Smooth muscle cell (in vitro differentiated cells): ENCODE data around the gene GABRB3. TPM values are rescaled to one million over a fixed set of nuclear protein-coding genes. Genes with fewer than 3 reads are reported as not detected.

ENCODE experiments used
- DNase-seq: peaks from one replicate; lab custom pipeline; 2025; ENCODE audit not compliant: unreplicated experiment; lab: John Stamatoyannopoulos, UW
- H2AFZ ChIP-seq: fragments of 200-600 bp; sonication (generic); 2 replicates; pipeline ENCODE4 v1.6.0; 2016; ENCODE audit warnings: antibody characterized with exemption, low read depth, mild to moderate bottlenecking
- H3F3A ChIP-seq: fragments of 200-600 bp; sonication (generic); 2 replicates; pipeline ENCODE4 v1.6.0; 2017; ENCODE audit warnings: antibody characterized with exemption, low read depth
- H3K27ac ChIP-seq: fragments of 200-600 bp; sonication (generic); 2 replicates; pipeline ENCODE4 v1.5.1; 2016; ENCODE audit warnings: low read depth, mild to moderate bottlenecking
- H3K27me3 ChIP-seq: fragments of 200-600 bp; sonication (generic); 2 replicates; pipeline ENCODE4 v1.6.1; 2016; ENCODE audit warnings: low read depth, mild to moderate bottlenecking
- H3K36me3 ChIP-seq: fragments of 200-600 bp; sonication (generic); 2 replicates; pipeline ENCODE4 v1.5.1; 2016; ENCODE audit warnings: low read depth
- H3K4me1 ChIP-seq: fragments of 200-600 bp; sonication (generic); 2 replicates; pipeline ENCODE4 v1.5.1; 2016; ENCODE audit warnings: low read depth
- H3K4me2 ChIP-seq: fragments of 200-600 bp; sonication (generic); 2 replicates; pipeline ENCODE4 v1.6.0; 2016; ENCODE audit warnings: mild to moderate bottlenecking
- H3K4me3 ChIP-seq: fragments of 200-600 bp; sonication (generic); 2 replicates; pipeline ENCODE4 v1.5.1; 2016; ENCODE audit warnings: mild to moderate bottlenecking
- H3K79me2 ChIP-seq: fragments of 200-600 bp; sonication (generic); 2 replicates; pipeline ENCODE4 v1.6.0; 2016; ENCODE audit warnings: low read depth, mild to moderate bottlenecking
- H3K9ac ChIP-seq: fragments of 200-600 bp; sonication (generic); 2 replicates; pipeline ENCODE4 v1.6.0; 2016; ENCODE audit warnings: low read depth
- H3K9me3 ChIP-seq: fragments of 200-600 bp; sonication (generic); replicated peaks from 2 replicates; pipeline ENCODE4 v1.5.1; 2016; ENCODE audit warnings: low read depth
- H4K20me1 ChIP-seq: fragments of 200-600 bp; sonication (generic); 2 replicates; pipeline ENCODE4 v1.6.0; 2016; ENCODE audit warnings: low read depth
- WGBS: methylation state at CpG from one replicate; pipeline ENCODE4 v1.1.7; 2016; ENCODE audit warnings: low lambda C conversion rate; 5-methylcytosine and 5-hydroxymethylcytosine counted together
- polyA plus RNA-seq: library from polyadenylated mRNA; unstranded; fragments of >200 nt; fragmentation: Nextera tagmentation; extraction: Ambion mirVana; gene quantifications from 2 replicates; pipeline ENCODE4 v1.2.1, GENCODE V29; 2016
- total RNA-seq: library from RNA; depleted of rRNA; stranded (reverse); fragments of >200 nt; gene quantifications from 2 replicates; pipeline ENCODE4 v1.2.3, GENCODE V29; 2014
- TF ChIP-seq, protein P1 (sequence below): fragments of 200-600 bp; sonication (generic); IDR thresholded peaks from 2 replicates; pipeline ENCODE4 v1.5.1; 2017; ENCODE audit warnings: borderline replicate concordance, mild to moderate bottlenecking, antibody characterized with exemption; ENCODE audit not compliant: insufficient read depth, poor library complexity, severe bottlenecking

GABRB3 gene
- total and polyA plus RNA-seq, 2 experiments from 2014 or later: 0.57 to 4.9 TPM

DNA sequence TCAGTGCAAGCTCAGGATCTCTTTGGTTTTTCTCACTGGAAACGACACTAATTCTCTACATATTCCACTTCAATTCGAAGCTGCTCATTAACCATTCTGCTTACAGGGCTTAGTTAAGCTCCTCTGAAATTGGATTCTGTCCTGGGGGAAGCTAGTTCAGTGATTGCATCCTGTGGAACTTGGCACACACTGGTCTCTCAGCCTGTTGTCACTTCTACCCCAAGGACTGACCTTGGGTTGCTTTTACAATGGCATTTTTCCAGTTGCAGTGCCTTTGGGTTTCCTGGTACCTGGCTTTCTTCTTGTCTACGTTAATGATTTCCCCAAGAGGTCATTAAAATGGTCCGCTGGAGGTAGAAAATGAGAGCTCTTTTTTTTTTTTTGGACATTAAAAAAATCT lies 33.3 kb upstream of the GABRB3 start:
- no peaks in the 10 kb centered on the region for H3K27me3 ChIP-seq
- no peak overlapping the region for H3K9ac ChIP-seq
- H3K9me3 ChIP-seq: no peaks in the 10 kb centered on the region
- H3K27ac ChIP-seq: no peak overlapping the region
- TF ChIP-seq, protein P1, sequence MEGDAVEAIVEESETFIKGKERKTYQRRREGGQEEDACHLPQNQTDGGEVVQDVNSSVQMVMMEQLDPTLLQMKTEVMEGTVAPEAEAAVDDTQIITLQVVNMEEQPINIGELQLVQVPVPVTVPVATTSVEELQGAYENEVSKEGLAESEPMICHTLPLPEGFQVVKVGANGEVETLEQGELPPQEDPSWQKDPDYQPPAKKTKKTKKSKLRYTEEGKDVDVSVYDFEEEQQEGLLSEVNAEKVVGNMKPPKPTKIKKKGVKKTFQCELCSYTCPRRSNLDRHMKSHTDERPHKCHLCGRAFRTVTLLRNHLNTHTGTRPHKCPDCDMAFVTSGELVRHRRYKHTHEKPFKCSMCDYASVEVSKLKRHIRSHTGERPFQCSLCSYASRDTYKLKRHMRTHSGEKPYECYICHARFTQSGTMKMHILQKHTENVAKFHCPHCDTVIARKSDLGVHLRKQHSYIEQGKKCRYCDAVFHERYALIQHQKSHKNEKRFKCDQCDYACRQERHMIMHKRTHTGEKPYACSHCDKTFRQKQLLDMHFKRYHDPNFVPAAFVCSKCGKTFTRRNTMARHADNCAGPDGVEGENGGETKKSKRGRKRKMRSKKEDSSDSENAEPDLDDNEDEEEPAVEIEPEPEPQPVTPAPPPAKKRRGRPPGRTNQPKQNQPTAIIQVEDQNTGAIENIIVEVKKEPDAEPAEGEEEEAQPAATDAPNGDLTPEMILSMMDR: no peak
- no peaks in the 10 kb centered on the region for H3K4me1 ChIP-seq
- no peaks in the 10 kb centered on the region for H3K79me2 ChIP-seq
- H3K36me3 ChIP-seq: no peaks in the 10 kb centered on the region
- no peak overlapping the region for H3K4me3 ChIP-seq
- DNase-seq: no peak
- H3K4me2 ChIP-seq: no peak overlapping the region
- no peaks in the 10 kb centered on the region for H3F3A ChIP-seq
- no peaks in the 10 kb centered on the region for H4K20me1 ChIP-seq
- 88% methylated on average over 4 of the region's 4 CpGs for WGBS
- no peak overlapping the region for H2AFZ ChIP-seq

GRCh38 chr15:26805470-26805869 lies 32.6 kb upstream of the GABRB3 start:
- 95% methylated on average over 5 of the region's 5 CpGs for WGBS

GRCh38 chr15:26804063-26804804 lies 31.4 kb upstream of the GABRB3 start:
- no peaks in the 10 kb centered on the region for H3K4me1 ChIP-seq
- H2AFZ ChIP-seq: no peak overlapping the region
- H3K27me3 ChIP-seq: no peaks in the 10 kb centered on the region
- DNase-seq: no peak
- H3K9me3 ChIP-seq: no peaks in the 10 kb centered on the region
- no peak overlapping the region for H3K27ac ChIP-seq
- no peak overlapping the region for H3K4me3 ChIP-seq
- no peaks in the 10 kb centered on the region for H4K20me1 ChIP-seq
- no peaks in the 10 kb centered on the region for H3K36me3 ChIP-seq
- TF ChIP-seq, protein P1: no peak
- H3K4me2 ChIP-seq: no peak overlapping the region
- 67% methylated on average over 11 of the region's 11 CpGs for WGBS
- no peak overlapping the region for H3K9ac ChIP-seq
- no peaks in the 10 kb centered on the region for H3F3A ChIP-seq
- no peaks in the 10 kb centered on the region for H3K79me2 ChIP-seq

More at GRCh38 chr15:26805470-26805869, 32.6 kb upstream of the GABRB3 start:
- no peaks in the 10 kb centered on the region for H3K4me1 ChIP-seq
- TF ChIP-seq, protein P1: no peak
- H4K20me1 ChIP-seq: no peaks in the 10 kb centered on the region
- H3K9ac ChIP-seq: no peak overlapping the region
- H3K79me2 ChIP-seq: no peaks in the 10 kb centered on the region
- no peak for DNase-seq
- H3K4me2 ChIP-seq: no peak overlapping the region
- H2AFZ ChIP-seq: no peak overlapping the region
- no peaks in the 10 kb centered on the region for H3F3A ChIP-seq
- no peaks in the 10 kb centered on the region for H3K9me3 ChIP-seq
- no peak overlapping the region for H3K4me3 ChIP-seq
- H3K36me3 ChIP-seq: no peaks in the 10 kb centered on the region
- H3K27me3 ChIP-seq: no peaks in the 10 kb centered on the region
- H3K27ac ChIP-seq: no peak overlapping the region

DNA sequence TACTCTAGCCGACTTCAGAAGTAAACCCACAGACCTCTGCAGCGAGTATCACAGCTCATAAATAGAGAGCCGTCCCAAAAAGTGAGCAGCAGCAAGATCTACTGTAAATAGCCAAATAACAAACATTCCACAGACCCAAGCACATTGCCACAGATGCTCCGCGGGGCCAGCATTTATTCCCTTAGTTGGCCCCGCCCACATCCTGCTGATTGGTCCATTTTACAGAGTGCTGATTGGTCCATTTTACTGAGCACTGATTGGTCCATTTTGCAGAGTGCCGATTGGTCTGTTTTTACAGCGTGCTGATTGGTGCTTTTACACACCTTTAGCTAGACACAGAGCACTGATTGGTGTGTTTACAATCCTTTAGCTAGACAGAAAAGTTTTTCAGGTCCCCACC lies 17.3 kb upstream of the GABRB3 start:
- no peaks in the 10 kb centered on the region for H3F3A ChIP-seq
- 90% methylated on average over 8 of the region's 8 CpGs for WGBS
- no peaks in the 10 kb centered on the region for H3K27me3 ChIP-seq
- H3K79me2 ChIP-seq: no peaks in the 10 kb centered on the region
- no peak overlapping the region for H3K4me3 ChIP-seq
- no peaks in the 10 kb centered on the region for H3K9me3 ChIP-seq
- H2AFZ ChIP-seq: no peak overlapping the region
- H3K9ac ChIP-seq: no peak overlapping the region
- TF ChIP-seq, protein P1: no peak
- no peak overlapping the region for H3K27ac ChIP-seq
- no peaks in the 10 kb centered on the region for H3K36me3 ChIP-seq
- DNase-seq: no peak
- no peak overlapping the region for H3K4me2 ChIP-seq
- no peaks in the 10 kb centered on the region for H3K4me1 ChIP-seq
- H4K20me1 ChIP-seq: no peaks in the 10 kb centered on the region
